Right atrium auricular region (tissue), 2 donors: ENCODE data around the gene TMEM53. TPM values are rescaled to one million over a fixed set of nuclear protein-coding genes. Genes with fewer than 3 reads are reported as not detected.
A peak's percentile ranks its signal among the peaks of the same experiment; 100 is the strongest.

Source experiments
- DNase-seq: peaks from one replicate; pipeline ENCODE4 v3.0.0-alpha.2; 2019; ENCODE audit warnings: low spot score
- H3K27ac ChIP-seq, 2 donors: fragments of 200-600 bp; sonication (generic); 1 replicate in 1 of 2; 2 replicates in 1 of 2; pipeline ENCODE4 v1.5.1; 2016 to 2019
- H3K27me3 ChIP-seq, 2 donors: fragments of 200-600 bp; sonication (generic); one replicate each; pipeline versions ENCODE4 v1.5.1 to v1.6.0; 2017 to 2019
- H3K36me3 ChIP-seq: fragments of 200-600 bp; sonication (generic); one replicate; pipeline ENCODE4 v1.5.1; 2016
- H3K4me1 ChIP-seq, 2 donors: fragments of 200-600 bp; sonication (generic); one replicate each; pipeline versions ENCODE4 v1.5.1 to v1.6.0; 2017 to 2019
- H3K4me3 ChIP-seq, 2 donors: fragments of 200-600 bp; sonication (generic); 1 replicate in 1 of 2; 2 replicates in 1 of 2; pipeline ENCODE4 v1.5.1; 2017 to 2019; ENCODE audit warnings: mild to moderate bottlenecking in 1 of 2, moderate library complexity in 1 of 2
- H3K9me3 ChIP-seq, 2 donors: fragments of 200-600 bp; sonication (generic); one replicate each; pipeline ENCODE4 v1.5.1; 2019
- total RNA-seq, 2 donors: library from RNA; depleted of rRNA; stranded (reverse); fragments of >200 nt; gene quantifications; one replicate each; pipeline ENCODE4 v1.1.0, GENCODE V29; 2016
- TF ChIP-seq, protein P1 (sequence below), 2 donors: fragments of 200-600 bp; sonication (generic); IDR thresholded peaks; one replicate each; pipeline ENCODE4 v1.5.1; 2019; ENCODE audit warnings: antibody characterized with exemption in 2 of 2

TMEM53 gene
- total RNA-seq, 2 donors from 2014 or later: 8.3 to 13.1 TPM

DNA sequence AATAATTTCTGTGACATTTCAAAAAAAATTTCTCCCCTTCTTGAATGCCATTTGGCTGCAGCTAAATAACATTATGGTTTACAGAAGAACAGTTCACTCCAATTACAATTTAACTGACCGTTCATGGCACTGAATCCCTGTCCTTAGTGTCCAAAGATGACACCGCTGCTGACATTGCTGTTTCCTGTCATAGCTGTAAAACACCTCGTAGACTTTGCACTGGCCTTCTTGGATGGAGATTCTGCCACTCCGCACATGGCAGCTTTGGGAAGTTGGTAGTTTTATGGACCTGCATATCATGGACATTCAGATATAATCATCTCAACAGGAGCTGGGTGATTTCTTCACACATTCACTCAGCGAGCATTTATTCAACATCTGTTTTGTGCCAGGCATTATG is 5.2 kb upstream of the TMEM53 start:
- H3K4me1 ChIP-seq: peaks cover 0 to 33% of the 10 kb centered on the region in 2 donors
- no peaks in the 10 kb centered on the region for H3K9me3 ChIP-seq
- no peaks in the 10 kb centered on the region for H3K27me3 ChIP-seq
- no peak overlapping the region for H3K27ac ChIP-seq
- no peaks in the 10 kb centered on the region for H3K36me3 ChIP-seq
- no peak overlapping the region for H3K4me3 ChIP-seq
- no peak for DNase-seq
- TF ChIP-seq, protein P1, sequence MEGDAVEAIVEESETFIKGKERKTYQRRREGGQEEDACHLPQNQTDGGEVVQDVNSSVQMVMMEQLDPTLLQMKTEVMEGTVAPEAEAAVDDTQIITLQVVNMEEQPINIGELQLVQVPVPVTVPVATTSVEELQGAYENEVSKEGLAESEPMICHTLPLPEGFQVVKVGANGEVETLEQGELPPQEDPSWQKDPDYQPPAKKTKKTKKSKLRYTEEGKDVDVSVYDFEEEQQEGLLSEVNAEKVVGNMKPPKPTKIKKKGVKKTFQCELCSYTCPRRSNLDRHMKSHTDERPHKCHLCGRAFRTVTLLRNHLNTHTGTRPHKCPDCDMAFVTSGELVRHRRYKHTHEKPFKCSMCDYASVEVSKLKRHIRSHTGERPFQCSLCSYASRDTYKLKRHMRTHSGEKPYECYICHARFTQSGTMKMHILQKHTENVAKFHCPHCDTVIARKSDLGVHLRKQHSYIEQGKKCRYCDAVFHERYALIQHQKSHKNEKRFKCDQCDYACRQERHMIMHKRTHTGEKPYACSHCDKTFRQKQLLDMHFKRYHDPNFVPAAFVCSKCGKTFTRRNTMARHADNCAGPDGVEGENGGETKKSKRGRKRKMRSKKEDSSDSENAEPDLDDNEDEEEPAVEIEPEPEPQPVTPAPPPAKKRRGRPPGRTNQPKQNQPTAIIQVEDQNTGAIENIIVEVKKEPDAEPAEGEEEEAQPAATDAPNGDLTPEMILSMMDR (IDR thresholded peaks at IDR 0.05): no peak

DNA sequence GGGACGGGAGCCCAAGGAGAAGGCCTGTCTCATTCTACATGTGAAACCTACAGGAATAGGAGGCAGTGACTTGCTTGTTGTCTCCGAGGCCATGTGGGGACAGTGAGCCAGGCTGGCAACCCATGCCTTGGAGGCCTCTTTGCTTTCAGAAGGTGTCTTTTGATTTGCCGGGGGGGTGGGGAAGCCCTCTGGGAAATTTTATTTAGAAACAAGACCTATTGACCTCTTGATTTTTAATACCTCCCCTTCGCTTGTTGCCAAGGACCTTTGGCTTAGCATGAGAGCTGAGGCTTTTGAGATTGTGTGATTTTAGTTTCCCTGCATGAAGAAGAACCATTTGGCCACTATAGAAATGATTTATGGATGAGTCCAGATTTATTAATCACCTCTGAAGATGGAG is 4.3 kb upstream of the TMEM53 start:
- Histone ChIP-seq H3K36me3 (no peaks in the 10 kb centered on the region), H3K4me3 (no peak overlapping the region), H3K4me1 (peaks cover 0 to 33% of the 10 kb centered on the region in 2 donors), H3K27me3 (no peaks in the 10 kb centered on the region), H3K27ac (peak overlapping the region in 1 of 2 donors; percentile 9), H3K9me3 (no peaks in the 10 kb centered on the region)
- DNase-seq: no peak
- TF ChIP-seq, protein P1 (IDR thresholded peaks at IDR 0.05): no peak

DNA sequence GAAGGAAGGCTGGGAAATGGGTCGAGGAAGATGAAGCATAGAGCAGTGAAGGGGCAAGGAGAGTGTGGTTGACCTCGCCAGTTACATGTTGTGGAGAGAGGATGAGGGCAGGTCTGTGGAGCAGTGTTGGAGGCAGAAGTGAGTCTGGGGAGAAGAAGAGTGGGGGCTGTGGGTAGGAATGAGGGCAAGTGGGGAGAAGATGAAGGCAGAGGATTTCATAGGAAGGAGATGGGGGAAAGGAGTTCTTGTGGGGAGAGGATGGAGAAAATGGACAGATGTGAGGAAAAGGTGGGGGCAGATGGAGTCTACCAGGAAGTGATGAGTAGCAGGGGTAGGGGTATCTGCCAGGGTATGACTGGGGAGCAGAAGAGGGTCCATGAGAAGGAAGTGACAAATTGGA is 3.8 kb upstream of the TMEM53 start:
- Histone ChIP-seq H3K4me3 (no peak overlapping the region), H3K4me1 (peaks cover 0 to 38% of the 10 kb centered on the region in 2 donors), H3K27ac (peak overlapping the region in 1 of 2 donors; percentile 9), H3K27me3 (no peaks in the 10 kb centered on the region), H3K9me3 (no peaks in the 10 kb centered on the region), H3K36me3 (no peaks in the 10 kb centered on the region)
- TF ChIP-seq, protein P1 (IDR thresholded peaks at IDR 0.05): no peak
- no peak for DNase-seq

DNA sequence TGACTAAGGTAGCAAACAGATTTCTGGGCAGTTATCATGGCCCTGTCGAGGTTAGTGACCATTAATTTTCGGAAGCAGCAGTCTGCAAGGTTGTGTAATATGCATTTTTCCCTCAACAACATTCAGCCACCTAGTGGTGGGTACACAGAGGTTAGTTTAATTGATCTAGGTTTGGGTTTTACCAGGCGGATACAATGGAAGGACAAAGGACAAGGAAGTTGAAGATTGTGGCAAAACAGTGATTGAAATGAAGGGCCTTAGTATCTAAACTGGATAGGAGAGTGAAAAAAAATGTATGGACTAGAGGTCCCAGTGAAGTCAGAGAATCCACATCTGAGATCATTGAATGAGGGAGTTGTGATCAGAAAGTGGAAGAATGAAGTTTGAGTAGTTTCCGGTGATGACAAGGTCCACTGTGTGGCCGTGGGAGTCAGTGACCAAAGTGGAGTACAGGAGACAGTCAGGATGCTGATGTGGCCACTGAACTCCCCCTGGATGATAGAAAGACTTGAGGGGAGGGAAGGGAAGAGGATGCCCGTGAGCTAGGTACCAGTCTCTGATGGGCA is 3.0 kb upstream of the TMEM53 start:
- peaks cover 0 to 47% of the 10 kb centered on the region in 2 donors for H3K4me1 ChIP-seq
- H3K27ac ChIP-seq: peak overlapping the region; percentile 10 to 72
- H3K27me3 ChIP-seq: no peaks in the 10 kb centered on the region
- DNase-seq: no peak
- no peak overlapping the region for H3K4me3 ChIP-seq
- no peaks in the 10 kb centered on the region for H3K36me3 ChIP-seq
- no peaks in the 10 kb centered on the region for H3K9me3 ChIP-seq
- TF ChIP-seq, protein P1 (IDR thresholded peaks at IDR 0.05): peak in 1 of 2 donors; percentile 57

DNA sequence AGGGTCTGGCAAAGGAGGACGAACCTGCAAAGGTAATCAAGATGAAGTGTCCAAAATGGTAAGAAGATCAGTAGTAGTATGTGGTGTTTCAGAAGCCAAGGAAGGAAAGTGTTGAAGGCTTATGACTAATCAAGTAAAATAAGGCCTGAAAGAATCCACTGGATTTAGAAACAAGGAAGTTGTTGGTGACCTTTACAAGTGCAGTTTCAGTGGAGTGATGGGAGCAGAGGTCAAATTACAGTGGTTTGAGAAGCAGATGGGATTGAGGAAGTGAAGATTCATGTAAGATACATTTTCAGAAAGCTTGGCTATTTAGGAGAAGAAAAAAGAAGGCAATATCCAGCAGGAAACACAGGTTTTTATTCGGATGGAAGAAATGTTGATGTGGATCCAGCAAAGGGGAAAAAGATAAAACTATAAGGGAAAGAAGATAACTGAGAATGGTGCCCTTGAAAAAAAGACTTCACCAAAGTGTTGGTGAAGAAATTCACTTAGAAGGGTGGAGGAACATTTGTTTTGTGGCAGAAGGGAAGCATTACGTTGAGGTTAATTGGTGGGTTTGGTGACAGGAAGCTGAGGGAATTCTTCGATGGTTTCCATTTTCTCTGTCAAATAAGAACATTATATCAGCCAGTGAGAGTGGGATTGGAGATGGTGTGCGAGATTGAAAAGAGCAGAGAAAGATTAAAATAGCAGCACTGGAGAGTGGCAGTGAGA is 2.4 kb upstream of the TMEM53 start:
- Histone ChIP-seq H3K36me3 (no peaks in the 10 kb centered on the region), H3K9me3 (no peaks in the 10 kb centered on the region), H3K4me1 (peaks cover 0 to 51% of the 10 kb centered on the region in 2 donors), H3K27ac (peak overlapping the region; percentile 10 to 72), H3K27me3 (no peaks in the 10 kb centered on the region), H3K4me3 (no peak overlapping the region)
- TF ChIP-seq, protein P1 (IDR thresholded peaks at IDR 0.05): no peak
- no peak for DNase-seq
